ENCODE results near the gene CENPX. TPM values are rescaled to one million over a fixed set of nuclear protein-coding genes. Genes with fewer than 3 reads are reported as not detected.
A peak's percentile ranks its signal among the peaks of the same experiment; 100 is the strongest.

The CENPX gene
- total RNA-seq, 1 donor from 2014 or later = 61.3 TPM

DNA sequence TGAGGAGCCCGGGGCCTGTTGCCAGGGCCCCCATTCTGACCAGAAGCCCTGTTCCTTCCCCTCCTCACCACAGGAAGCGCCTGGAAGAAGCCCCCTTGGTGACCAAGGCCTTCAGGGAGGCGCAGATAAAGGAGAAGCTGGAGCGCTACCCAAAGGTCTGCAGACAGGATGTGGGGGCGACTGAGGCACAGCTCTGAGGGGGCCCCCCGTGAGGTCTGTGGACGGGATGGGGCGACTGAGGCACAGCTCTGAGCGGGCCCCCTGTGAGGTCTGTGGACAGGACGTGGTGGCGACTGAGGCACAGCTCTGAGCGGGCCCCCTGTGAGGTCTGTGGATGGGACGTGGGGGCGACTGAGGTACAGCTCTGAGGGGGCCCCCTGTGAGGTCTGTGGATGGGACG lies 13.3 kb downstream of the CENPX start:
- no peak for DNase-seq (ENCODE audit: low read depth)
- Histone ChIP-seq H3K36me3 (ENCODE audit: control insufficient read depth, insufficient read depth, low read length) (no peaks in the 10 kb centered on the region), H3K27me3 (ENCODE audit: control insufficient read depth, insufficient read depth, low read length) (no peaks in the 10 kb centered on the region), H3K4me3 (ENCODE audit: low read depth, low read length) (no peak overlapping the region)
- TF ChIP-seq CTCF (IDR thresholded peaks at IDR 0.05; ENCODE audit: insufficient read depth, low read length, poor library complexity, severe bottlenecking) = no peak

DNA sequence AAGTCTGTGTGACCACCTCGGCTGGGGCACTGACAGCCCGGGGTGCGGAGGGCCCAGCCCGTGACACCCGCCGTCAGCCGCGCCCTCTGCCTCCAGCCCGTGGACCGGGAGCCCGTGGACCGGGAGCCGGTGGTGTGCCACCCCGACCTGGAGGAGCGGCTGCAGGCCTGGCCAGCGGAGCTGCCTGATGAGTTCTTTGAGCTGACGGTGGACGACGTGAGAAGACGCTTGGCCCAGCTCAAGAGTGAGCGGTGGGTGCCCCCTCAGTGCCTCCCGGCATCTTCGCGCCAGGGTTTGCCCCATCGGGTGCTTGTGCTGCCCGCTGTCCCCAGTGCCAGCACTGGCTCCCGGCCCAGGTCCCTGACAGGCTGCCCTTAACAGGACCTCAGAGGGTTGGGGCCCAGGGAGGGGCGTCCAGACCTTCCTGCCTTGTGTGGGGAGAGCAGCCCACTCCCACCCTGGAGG lies 13.7 kb downstream of the CENPX start:
- Histone ChIP-seq H3K36me3 (ENCODE audit: control insufficient read depth, insufficient read depth, low read length) (no peaks in the 10 kb centered on the region), H3K4me3 (ENCODE audit: low read depth, low read length) (no peak overlapping the region), H3K27me3 (ENCODE audit: control insufficient read depth, insufficient read depth, low read length) (no peaks in the 10 kb centered on the region)
- no peak for TF ChIP-seq CTCF (IDR thresholded peaks at IDR 0.05; ENCODE audit: insufficient read depth, low read length, poor library complexity, severe bottlenecking)
- no peak for DNase-seq (ENCODE audit: low read depth)

GRCh38 chr17:82008258-82008940 lies 14.3 kb downstream of the CENPX start:
- no peak overlapping the region for H3K4me3 ChIP-seq (ENCODE audit: low read depth, low read length)
- no peaks in the 10 kb centered on the region for H3K27me3 ChIP-seq (ENCODE audit: control insufficient read depth, insufficient read depth, low read length)
- no peaks in the 10 kb centered on the region for H3K36me3 ChIP-seq (ENCODE audit: control insufficient read depth, insufficient read depth, low read length)
- TF ChIP-seq CTCF (IDR thresholded peaks at IDR 0.05; ENCODE audit: insufficient read depth, low read length, poor library complexity, severe bottlenecking) = no peak
- DNase-seq (ENCODE audit: low read depth) = no peak

- Histone ChIP-seq H3K4me3 (ENCODE audit: low read depth, low read length) (no peak overlapping the region), H3K36me3 (ENCODE audit: control insufficient read depth, insufficient read depth, low read length) (no peaks in the 10 kb centered on the region), H3K27me3 (ENCODE audit: control insufficient read depth, insufficient read depth, low read length) (no peaks in the 10 kb centered on the region)
- DNase-seq (ENCODE audit: low read depth) = no peak
- peak; percentile 33 for TF ChIP-seq CTCF (IDR thresholded peaks at IDR 0.05; ENCODE audit: insufficient read depth, low read length, poor library complexity, severe bottlenecking)
Measured at GRCh38 chr17:82007495-82008257, 15.0 kb downstream of the CENPX start.

GRCh38 chr17:82007228-82007494 lies 15.5 kb downstream of the CENPX start:
- no peaks in the 10 kb centered on the region for H3K36me3 ChIP-seq (ENCODE audit: control insufficient read depth, insufficient read depth, low read length)
- H3K27me3 ChIP-seq (ENCODE audit: control insufficient read depth, insufficient read depth, low read length) = no peaks in the 10 kb centered on the region
- no peak overlapping the region for H3K4me3 ChIP-seq (ENCODE audit: low read depth, low read length)
- no peak for DNase-seq (ENCODE audit: low read depth)
- TF ChIP-seq CTCF (IDR thresholded peaks at IDR 0.05; ENCODE audit: insufficient read depth, low read length, poor library complexity, severe bottlenecking) = no peak
